ENCODE data around the gene ZNF844. TPM values are rescaled to one million over a fixed set of nuclear protein-coding genes. Genes with fewer than 3 reads are reported as not detected.

The ZNF844 gene
- total RNA-seq, 1 experiment from 2014 or later: not detected

DNA sequence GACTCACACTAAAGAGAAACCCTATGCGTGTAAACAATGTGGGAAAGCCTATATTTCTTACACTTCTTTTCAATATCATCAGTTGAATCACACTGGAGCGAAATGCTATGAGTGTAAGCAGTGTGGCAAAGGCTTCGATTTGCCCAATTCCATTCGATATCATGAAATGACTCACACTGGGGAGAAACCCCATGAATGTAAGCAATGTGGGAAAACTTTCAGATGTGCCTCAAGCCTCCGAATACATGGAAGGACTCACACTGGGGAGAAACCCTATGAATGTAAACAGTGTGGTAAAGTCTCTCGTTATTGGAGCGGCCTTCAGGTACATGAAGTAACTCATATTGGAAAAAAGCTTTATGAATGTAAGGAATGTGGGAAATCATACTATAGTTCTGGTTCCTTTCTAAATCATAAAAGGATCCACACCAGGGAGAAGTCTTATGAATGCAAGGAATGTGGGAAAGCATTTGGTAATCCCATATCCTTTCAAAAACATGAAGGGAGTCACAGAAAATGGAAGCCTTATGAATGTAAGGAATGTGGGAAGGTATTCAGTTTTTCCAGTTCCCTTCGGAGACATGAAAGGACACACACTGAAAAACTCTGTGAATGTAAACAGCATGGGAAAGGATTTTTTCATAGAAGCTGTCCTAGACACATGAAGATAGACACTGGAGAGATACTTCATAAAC is 47.6 kb downstream of the ZNF844 start:
- Histone ChIP-seq H3K4me2 (ENCODE audit: low read length) (no peak overlapping the region), H4K20me1 (ENCODE audit: insufficient read depth) (no peaks in the 10 kb centered on the region), H3K9me3 (ENCODE audit: control insufficient read depth in 1 of 2, insufficient read depth in 1 of 2, low read depth in 1 of 2, low read length in 2 of 2) (peaks cover 0 to 9% of the 10 kb centered on the region in 2 experiments; a peak in 2 of 4 replicates), H3K9ac (ENCODE audit: low read length) (no peak overlapping the region), H3K27ac (ENCODE audit: low read depth, low read length) (no peak overlapping the region), H3K4me1 (ENCODE audit: control insufficient read depth in 1 of 2, insufficient read depth in 2 of 2, low read length in 2 of 2) (no peaks in the 10 kb centered on the region), H3K36me3 (ENCODE audit: control insufficient read depth in 1 of 2, insufficient read depth in 2 of 2, low read length in 2 of 2) (no peaks in the 10 kb centered on the region), H2AFZ (ENCODE audit: low read depth, low read length, poor library complexity, severe bottlenecking) (no peak overlapping the region), H3K27me3 (ENCODE audit: insufficient read depth, low read length) (no peaks in the 10 kb centered on the region), H3K4me3 (replicated peaks in 1 of 2; ENCODE audit: low read depth in 1 of 2, low read length in 2 of 2) (no peak overlapping the region), H3K79me2 (ENCODE audit: insufficient read depth, low read length) (no peaks in the 10 kb centered on the region), H3K9me2 (ENCODE audit: insufficient read depth) (no peaks in the 10 kb centered on the region)
- DNase-seq (ENCODE audit: low read depth, low spot score) (no peak), ATAC-seq (no peak)
- RAD21 ChIA-PET (ENCODE audit: low non-redundant PET in 1 of 2, low total read pairs in 2 of 2, uncharacterized antibody in 2 of 2, unreplicated experiment in 2 of 2): no interaction called here
- intact Hi-C loops (cut with micrococcal nuclease): no loop called here
- POLR2A ChIA-PET: no interaction called here
- no TSS peak for BruUV-seq (replicated peaks)
- no peak for TF ChIP-seq TCF7L2 (IDR thresholded peaks at IDR 0.05; ENCODE audit: borderline replicate concordance, extremely low read depth, insufficient read depth, insufficient read length)
- TF ChIP-seq POLR2A (IDR thresholded peaks at IDR 0.05; ENCODE audit: borderline replicate concordance, extremely low read depth, insufficient read depth, insufficient read length): no peak
- TF ChIP-seq, protein P1, sequence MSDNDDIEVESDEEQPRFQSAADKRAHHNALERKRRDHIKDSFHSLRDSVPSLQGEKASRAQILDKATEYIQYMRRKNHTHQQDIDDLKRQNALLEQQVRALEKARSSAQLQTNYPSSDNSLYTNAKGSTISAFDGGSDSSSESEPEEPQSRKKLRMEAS (IDR thresholded peaks at IDR 0.05): no peak
- TF ChIP-seq, protein P2, sequence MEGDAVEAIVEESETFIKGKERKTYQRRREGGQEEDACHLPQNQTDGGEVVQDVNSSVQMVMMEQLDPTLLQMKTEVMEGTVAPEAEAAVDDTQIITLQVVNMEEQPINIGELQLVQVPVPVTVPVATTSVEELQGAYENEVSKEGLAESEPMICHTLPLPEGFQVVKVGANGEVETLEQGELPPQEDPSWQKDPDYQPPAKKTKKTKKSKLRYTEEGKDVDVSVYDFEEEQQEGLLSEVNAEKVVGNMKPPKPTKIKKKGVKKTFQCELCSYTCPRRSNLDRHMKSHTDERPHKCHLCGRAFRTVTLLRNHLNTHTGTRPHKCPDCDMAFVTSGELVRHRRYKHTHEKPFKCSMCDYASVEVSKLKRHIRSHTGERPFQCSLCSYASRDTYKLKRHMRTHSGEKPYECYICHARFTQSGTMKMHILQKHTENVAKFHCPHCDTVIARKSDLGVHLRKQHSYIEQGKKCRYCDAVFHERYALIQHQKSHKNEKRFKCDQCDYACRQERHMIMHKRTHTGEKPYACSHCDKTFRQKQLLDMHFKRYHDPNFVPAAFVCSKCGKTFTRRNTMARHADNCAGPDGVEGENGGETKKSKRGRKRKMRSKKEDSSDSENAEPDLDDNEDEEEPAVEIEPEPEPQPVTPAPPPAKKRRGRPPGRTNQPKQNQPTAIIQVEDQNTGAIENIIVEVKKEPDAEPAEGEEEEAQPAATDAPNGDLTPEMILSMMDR (IDR thresholded peaks at IDR 0.05 in 2 of 3, conservative IDR thresholded peaks at IDR 0.05 in 1 of 3; ENCODE audit: borderline replicate concordance in 1 of 3, insufficient read depth in 1 of 3, low read depth in 2 of 3, low read length in 2 of 3): no peak
- no peak for TF ChIP-seq FOSL1 (IDR thresholded peaks at IDR 0.05; ENCODE audit: low read depth)
- no peak for TF ChIP-seq POLR2AphosphoS5 (IDR thresholded peaks at IDR 0.05; ENCODE audit: low read depth, low read length)
- TF ChIP-seq, protein P3, sequence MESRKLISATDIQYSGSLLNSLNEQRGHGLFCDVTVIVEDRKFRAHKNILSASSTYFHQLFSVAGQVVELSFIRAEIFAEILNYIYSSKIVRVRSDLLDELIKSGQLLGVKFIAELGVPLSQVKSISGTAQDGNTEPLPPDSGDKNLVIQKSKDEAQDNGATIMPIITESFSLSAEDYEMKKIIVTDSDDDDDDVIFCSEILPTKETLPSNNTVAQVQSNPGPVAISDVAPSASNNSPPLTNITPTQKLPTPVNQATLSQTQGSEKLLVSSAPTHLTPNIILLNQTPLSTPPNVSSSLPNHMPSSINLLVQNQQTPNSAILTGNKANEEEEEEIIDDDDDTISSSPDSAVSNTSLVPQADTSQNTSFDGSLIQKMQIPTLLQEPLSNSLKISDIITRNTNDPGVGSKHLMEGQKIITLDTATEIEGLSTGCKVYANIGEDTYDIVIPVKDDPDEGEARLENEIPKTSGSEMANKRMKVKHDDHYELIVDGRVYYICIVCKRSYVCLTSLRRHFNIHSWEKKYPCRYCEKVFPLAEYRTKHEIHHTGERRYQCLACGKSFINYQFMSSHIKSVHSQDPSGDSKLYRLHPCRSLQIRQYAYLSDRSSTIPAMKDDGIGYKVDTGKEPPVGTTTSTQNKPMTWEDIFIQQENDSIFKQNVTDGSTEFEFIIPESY (IDR thresholded peaks at IDR 0.05; ENCODE audit: extremely low read depth, insufficient replicate concordance, low read length): no peak
- no peak for TF ChIP-seq EZH2 (IDR thresholded peaks at IDR 0.05)
- no peak for TF ChIP-seq SRF (IDR thresholded peaks at IDR 0.05; ENCODE audit: low read depth)
- no peak for TF ChIP-seq EZH2phosphoT487 (IDR thresholded peaks at IDR 0.05; ENCODE audit: borderline replicate concordance)
- no peak for TF ChIP-seq ZNF274 (IDR thresholded peaks at IDR 0.05; ENCODE audit: low read depth, low read length)
- no peak for TF ChIP-seq CEBPB (IDR thresholded peaks at IDR 0.05; ENCODE audit: low read depth)
- TF ChIP-seq, protein P4, sequence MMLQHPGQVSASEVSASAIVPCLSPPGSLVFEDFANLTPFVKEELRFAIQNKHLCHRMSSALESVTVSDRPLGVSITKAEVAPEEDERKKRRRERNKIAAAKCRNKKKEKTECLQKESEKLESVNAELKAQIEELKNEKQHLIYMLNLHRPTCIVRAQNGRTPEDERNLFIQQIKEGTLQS (IDR thresholded peaks at IDR 0.05): no peak
- TF ChIP-seq EGR1 (IDR thresholded peaks at IDR 0.05; ENCODE audit: low read depth): no peak
- no peak for TF ChIP-seq SIN3A (IDR thresholded peaks at IDR 0.05; ENCODE audit: low read depth)
- no peak for TF ChIP-seq CBX3 (IDR thresholded peaks at IDR 0.05; ENCODE audit: low read depth)
- CTCF ChIA-PET: no interaction called here
